Central memory CD8-positive, alpha-beta T cell (primary cell): ENCODE results near the gene PHTF1.

Source experiments
- ATAC-seq: fragments of 150-1000 bp; cut with Tn5 transposase; replicated peaks from 2 replicates; pipeline ENCODE4 v1.10.0; 2022; ENCODE audit warnings: mild to moderate bottlenecking, moderate FRiP score, moderate number of reproducible peaks; ENCODE audit not compliant: poor library complexity, severe bottlenecking; ENCODE audit errors: extremely low read depth
- DNase-seq, 2 donors: peaks; one replicate each; pipeline ENCODE4 v3.0.0; 2021; ENCODE audit warnings: low spot score in 2 of 2
- H3K27ac Mint-ChIP-seq: one replicate; pipeline ENCODE4 v1.8.0; 2022; ENCODE audit warnings: low read depth, mild to moderate bottlenecking, moderate library complexity, mixed read lengths
- H3K27me3 Mint-ChIP-seq: one replicate; pipeline ENCODE4 v1.8.0; 2022; ENCODE audit warnings: mixed read lengths
- H3K36me3 Mint-ChIP-seq: one replicate; pipeline ENCODE4 v1.8.0; 2022; ENCODE audit warnings: mild to moderate bottlenecking, moderate library complexity, mixed read lengths; ENCODE audit not compliant: insufficient read depth
- H3K4me1 Mint-ChIP-seq: one replicate; pipeline ENCODE4 v1.8.0; 2022; ENCODE audit warnings: mixed read lengths
- H3K4me3 Mint-ChIP-seq: one replicate; pipeline ENCODE4 v1.8.0; 2022; ENCODE audit warnings: mild to moderate bottlenecking, moderate library complexity, mixed read lengths
- H3K9me3 Mint-ChIP-seq: one replicate; pipeline ENCODE4 v1.8.0; 2022; ENCODE audit warnings: mixed read lengths

PHTF1 gene

DNA sequence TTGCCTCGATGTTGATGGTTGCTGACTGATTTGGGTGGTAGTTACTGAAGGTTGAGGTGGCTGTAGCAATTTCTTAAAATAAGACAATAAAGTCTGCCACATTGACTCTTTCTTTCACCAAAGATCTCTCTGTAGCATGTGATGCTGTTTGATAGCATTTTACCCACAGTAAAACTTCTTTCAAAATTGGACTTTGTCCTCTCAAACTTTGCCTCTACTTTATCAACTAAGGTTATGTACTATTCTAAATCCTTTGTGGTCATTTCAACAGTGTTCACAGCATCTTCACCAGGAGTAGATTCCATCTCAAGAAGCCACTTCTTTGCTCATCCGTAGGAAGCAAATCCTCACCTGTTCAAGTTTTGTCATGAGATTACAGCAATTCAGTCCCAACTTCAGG is 93.2 kb downstream of the PHTF1 start:
- DNase-seq (no peak), ATAC-seq (no peak)
- no peaks in the 10 kb centered on the region for H3K9me3 Mint-ChIP-seq
- no peaks in the 10 kb centered on the region for H3K36me3 Mint-ChIP-seq
- no peaks in the 10 kb centered on the region for H3K4me1 Mint-ChIP-seq
- no peak overlapping the region for H3K27ac Mint-ChIP-seq
- H3K4me3 Mint-ChIP-seq, result no peak overlapping the region
- no peaks in the 10 kb centered on the region for H3K27me3 Mint-ChIP-seq

DNA sequence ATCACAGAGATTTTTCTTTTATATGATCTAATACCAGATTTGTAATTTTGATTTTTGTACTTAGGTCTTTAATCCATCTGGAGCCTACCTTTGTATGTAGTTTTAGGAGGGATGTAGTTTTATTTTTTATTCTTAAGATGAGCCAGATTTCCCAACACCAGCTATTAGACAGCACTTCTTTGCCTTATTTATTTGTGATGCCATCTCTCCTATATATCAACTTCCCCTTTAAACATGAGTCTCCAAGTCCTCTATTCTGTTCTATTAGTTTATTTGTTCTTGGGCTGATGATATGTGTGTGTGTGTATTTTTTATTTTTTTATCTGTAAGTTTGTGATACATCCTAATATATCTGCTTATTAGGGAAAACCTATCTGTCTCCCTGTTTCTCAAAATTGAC is 94.2 kb downstream of the PHTF1 start:
- no peak for ATAC-seq
- Mint-ChIP-seq H3K4me1 (no peaks in the 10 kb centered on the region), H3K36me3 (no peaks in the 10 kb centered on the region), H3K27ac (no peak overlapping the region), H3K4me3 (no peak overlapping the region), H3K27me3 (no peaks in the 10 kb centered on the region), H3K9me3 (no peaks in the 10 kb centered on the region)
- DNase-seq, result no peak

DNA sequence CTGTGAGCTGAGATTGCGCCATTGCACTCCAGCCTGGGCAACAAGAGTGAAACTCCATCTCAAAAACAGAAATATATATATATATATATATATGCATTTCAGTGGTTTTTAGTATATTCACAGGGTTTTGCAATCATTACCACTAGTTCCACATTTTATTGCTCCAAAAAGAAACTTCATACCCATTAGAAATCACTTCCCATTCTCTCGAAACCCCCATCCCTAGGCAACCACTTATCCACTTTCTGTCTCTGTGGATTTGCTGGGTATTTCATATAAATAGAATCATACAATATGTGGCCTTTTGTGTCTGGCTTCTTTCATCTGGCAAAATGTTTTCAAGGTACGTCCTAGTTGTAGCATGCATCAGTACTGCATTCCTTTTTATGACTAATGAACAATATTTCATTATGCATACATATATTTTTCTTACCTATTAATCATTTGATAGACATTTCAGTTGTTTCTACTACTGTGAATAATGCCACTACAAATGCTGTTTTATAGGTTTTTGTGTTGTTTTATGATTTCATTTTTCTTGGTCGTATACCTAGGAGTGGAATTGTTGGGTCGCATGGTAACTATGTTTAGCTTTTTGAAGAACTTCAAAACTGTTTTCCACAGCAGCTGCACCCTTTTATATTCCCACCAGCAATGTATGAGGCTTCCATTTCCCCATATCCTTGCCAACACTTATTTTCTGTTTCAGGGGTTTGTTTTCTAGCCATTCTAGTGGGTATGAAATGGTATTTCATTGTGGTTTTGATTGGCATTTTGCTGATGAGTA is 95.9 kb downstream of the PHTF1 start:
- Mint-ChIP-seq H3K27me3 (no peaks in the 10 kb centered on the region), H3K36me3 (no peaks in the 10 kb centered on the region), H3K4me1 (no peaks in the 10 kb centered on the region), H3K9me3 (no peaks in the 10 kb centered on the region), H3K27ac (no peak overlapping the region), H3K4me3 (no peak overlapping the region)
- DNase-seq, result no peak
- ATAC-seq, result no peak

DNA sequence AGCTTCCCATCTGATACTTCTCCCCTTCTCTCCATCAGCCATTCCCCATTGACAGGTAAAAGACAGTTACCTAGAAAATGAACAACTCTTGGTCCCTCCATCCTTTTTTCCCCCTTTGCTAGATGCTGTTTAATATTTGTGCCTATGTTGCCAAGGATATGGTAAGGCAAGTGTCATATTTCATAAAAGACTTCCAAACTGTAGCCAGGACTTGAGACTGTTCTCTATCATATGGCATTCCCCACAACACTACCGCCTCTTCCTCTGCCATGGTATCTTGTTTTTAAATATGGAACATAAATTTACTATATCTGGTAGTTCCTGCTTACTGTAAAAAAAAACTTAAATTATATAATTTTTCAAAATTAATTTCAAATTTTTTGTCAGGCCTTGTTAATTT is 97.2 kb downstream of the PHTF1 start:
- no peaks in the 10 kb centered on the region for H3K36me3 Mint-ChIP-seq
- DNase-seq, result no peak
- ATAC-seq, result no peak
- no peaks in the 10 kb centered on the region for H3K9me3 Mint-ChIP-seq
- H3K27me3 Mint-ChIP-seq, result no peaks in the 10 kb centered on the region
- no peak overlapping the region for H3K27ac Mint-ChIP-seq
- no peaks in the 10 kb centered on the region for H3K4me1 Mint-ChIP-seq
- H3K4me3 Mint-ChIP-seq, result no peak overlapping the region

DNA sequence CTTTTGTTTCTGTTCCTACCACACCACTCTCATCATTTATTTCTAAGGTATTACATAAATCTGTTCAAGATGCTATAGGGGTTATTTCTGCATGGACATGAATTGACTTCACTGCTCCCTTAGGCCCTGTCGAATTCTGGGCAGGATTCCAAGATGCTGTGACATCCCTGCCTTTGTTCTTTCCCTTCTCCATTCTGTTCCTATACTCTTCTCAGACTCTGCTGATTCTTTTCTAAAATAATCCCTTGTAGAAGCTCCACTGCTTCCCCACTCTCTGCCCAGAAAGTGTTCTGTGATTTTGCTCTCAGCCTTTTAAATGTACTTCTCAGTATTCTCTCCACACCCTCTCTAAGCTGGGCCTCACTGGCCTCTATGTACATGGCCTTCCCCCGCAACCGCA is 99.2 kb downstream of the PHTF1 start:
- DNase-seq (no peak), ATAC-seq (no peak)
- Mint-ChIP-seq H3K36me3 (no peaks in the 10 kb centered on the region), H3K4me3 (no peak overlapping the region), H3K27ac (no peak overlapping the region), H3K27me3 (no peaks in the 10 kb centered on the region), H3K4me1 (no peaks in the 10 kb centered on the region), H3K9me3 (no peaks in the 10 kb centered on the region)

DNA sequence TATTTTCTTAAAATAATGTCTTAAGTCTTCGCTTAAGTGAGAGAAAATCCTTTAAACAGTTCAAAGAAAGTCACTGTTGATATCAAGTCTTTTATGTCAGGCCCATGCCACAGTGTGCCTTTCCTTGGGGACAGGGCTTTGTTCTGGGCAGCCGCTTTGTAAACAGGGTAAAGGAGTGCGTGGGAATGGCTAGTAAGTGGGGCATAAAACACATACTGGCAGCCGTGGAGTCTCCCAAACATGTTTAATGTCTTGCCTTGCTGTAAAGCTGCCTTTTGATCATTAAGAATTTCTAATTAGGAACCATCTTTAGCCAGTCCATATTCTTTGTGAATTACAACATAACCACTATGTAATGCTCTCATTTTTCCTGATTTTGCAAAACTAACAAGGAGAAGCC is 99.7 kb downstream of the PHTF1 start:
- Mint-ChIP-seq H3K27ac (no peak overlapping the region), H3K36me3 (no peaks in the 10 kb centered on the region), H3K4me3 (no peak overlapping the region), H3K27me3 (no peaks in the 10 kb centered on the region), H3K4me1 (no peaks in the 10 kb centered on the region), H3K9me3 (no peaks in the 10 kb centered on the region)
- DNase-seq, result no peak
- no peak for ATAC-seq

DNA sequence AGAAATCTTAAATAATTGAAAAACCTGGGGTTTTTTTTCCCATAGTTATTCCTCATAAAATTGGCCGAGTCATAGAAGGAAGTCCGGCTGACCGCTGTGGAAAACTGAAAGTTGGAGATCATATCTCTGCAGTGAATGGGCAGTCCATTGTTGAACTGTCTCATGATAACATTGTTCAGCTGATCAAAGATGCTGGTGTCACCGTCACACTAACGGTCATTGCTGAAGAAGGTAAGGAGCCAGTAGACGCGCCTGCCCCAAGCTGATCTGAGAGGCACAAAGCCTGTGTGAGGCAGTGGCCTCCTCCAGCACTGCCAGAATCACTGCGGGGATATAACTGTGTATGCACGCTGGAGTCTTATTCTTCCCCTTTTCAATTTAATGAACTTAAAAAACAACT is 100.3 kb downstream of the PHTF1 start:
- no peak overlapping the region for H3K4me3 Mint-ChIP-seq
- no peaks in the 10 kb centered on the region for H3K27me3 Mint-ChIP-seq
- no peaks in the 10 kb centered on the region for H3K4me1 Mint-ChIP-seq
- ATAC-seq, result no peak
- no peaks in the 10 kb centered on the region for H3K36me3 Mint-ChIP-seq
- no peak for DNase-seq
- no peak overlapping the region for H3K27ac Mint-ChIP-seq
- no peaks in the 10 kb centered on the region for H3K9me3 Mint-ChIP-seq

DNA sequence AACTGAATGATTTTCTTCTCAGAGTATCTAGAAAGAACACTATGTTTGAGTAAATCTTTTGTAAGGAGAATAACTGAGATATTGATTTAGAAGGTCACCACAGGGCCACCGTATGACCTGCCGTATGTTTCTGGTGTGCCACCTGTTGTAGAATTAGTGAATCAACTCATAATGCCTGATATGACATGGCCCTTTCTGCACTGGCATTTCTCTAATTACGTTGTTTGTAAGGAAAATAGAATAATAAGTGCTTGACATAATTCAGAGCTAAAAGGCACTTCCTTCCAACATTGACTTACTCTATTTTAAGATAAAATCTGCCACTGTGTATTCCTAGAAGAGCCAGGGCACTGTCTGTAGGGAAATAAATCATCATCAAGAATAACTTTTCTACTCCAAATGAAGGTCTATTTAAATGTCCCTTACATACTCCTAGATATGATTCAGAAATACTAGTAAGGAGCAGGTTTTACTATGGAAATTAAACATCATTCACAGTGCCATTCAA is 101.7 kb downstream of the PHTF1 start:
- H3K4me1 Mint-ChIP-seq, result no peaks in the 10 kb centered on the region
- ATAC-seq, result no peak
- DNase-seq, result no peak
- no peaks in the 10 kb centered on the region for H3K27me3 Mint-ChIP-seq
- no peaks in the 10 kb centered on the region for H3K9me3 Mint-ChIP-seq
- H3K27ac Mint-ChIP-seq, result no peak overlapping the region
- no peak overlapping the region for H3K4me3 Mint-ChIP-seq
- H3K36me3 Mint-ChIP-seq, result no peaks in the 10 kb centered on the region

DNA sequence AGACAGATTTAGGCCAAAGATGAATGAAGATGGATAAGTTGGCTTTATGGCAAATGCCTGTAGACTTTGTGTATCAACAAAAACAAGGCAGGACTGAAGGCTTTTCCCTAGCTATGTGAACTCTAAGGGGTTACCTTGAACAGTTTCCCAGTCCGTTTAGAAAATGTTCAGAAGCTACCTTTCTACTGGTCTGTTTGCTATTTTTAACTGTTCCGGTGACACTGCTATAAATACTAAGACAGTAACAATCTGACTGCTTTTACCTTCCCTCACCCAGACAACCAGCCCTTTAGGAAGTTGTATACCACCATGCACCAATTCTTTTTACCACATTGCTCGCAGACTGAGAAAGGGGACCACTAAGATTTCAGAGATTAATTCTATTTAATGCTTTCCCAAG is 102.2 kb downstream of the PHTF1 start:
- Mint-ChIP-seq H3K36me3 (no peaks in the 10 kb centered on the region), H3K4me3 (no peak overlapping the region), H3K9me3 (no peaks in the 10 kb centered on the region), H3K4me1 (no peaks in the 10 kb centered on the region), H3K27me3 (no peaks in the 10 kb centered on the region), H3K27ac (no peak overlapping the region)
- DNase-seq (no peak), ATAC-seq (no peak)

DNA sequence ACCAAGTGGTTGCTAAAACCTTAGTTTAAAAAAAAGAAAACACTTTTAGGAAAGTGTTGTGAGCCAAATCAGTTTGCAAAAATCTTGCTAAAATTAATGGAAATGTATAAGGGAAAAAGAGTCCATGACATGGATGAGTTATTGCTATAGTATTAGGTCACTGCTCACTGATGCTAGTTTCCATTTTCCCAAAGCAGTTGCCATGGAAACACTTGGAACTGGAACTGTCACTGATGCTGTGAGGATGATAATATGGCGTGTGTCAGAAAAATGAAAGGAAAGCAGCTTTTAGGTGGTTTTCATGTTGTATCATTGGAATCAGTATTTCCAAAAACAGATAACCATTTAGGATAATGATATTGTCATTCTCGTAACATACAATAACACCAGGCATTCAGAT is 104.4 kb downstream of the PHTF1 start:
- Mint-ChIP-seq H3K36me3 (no peaks in the 10 kb centered on the region), H3K9me3 (no peaks in the 10 kb centered on the region), H3K27ac (no peak overlapping the region), H3K4me3 (no peak overlapping the region), H3K4me1 (no peaks in the 10 kb centered on the region), H3K27me3 (no peaks in the 10 kb centered on the region)
- DNase-seq (no peak), ATAC-seq (no peak)

DNA sequence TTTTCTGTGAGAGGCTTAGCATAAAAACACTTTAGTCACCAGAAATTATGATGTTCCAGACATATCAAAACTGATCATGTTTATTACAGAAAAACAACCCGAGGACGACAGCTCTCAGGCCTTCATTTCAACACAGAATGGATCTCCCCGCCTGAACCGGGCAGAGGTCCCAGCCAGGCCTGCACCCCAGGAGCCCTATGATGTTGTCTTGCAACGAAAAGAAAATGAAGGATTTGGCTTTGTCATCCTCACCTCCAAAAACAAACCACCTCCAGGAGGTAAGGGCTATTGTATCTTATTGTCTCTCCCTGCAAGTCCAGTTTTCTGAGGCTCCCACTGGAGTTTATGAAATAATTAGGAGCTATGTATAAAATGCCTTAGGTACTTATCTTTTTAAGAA is 105.5 kb downstream of the PHTF1 start:
- no peaks in the 10 kb centered on the region for H3K36me3 Mint-ChIP-seq
- H3K9me3 Mint-ChIP-seq, result no peaks in the 10 kb centered on the region
- no peak for ATAC-seq
- DNase-seq, result no peak
- H3K4me3 Mint-ChIP-seq, result no peak overlapping the region
- H3K27me3 Mint-ChIP-seq, result no peaks in the 10 kb centered on the region
- no peak overlapping the region for H3K27ac Mint-ChIP-seq
- no peaks in the 10 kb centered on the region for H3K4me1 Mint-ChIP-seq

DNA sequence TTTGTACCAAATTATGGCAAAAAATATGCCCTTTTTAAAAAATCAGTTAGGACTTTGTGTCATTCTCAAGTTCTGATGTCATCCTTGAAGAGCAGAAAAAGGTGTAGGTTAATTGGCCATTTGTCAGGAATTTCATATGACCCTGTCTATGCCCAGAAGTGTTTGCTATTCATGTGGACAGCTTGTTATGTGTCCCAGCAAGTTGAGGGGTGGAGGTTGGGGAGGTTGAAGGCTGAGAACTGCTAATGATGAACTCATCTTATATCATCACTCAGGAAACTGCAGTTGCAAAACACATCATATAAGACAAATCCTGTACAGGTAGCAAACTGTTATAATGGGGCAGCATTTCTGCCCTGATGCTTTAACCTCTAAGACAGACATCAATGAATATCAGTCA is 106.5 kb downstream of the PHTF1 start:
- DNase-seq, result no peak
- ATAC-seq, result no peak
- H3K27ac Mint-ChIP-seq, result no peak overlapping the region

DNA sequence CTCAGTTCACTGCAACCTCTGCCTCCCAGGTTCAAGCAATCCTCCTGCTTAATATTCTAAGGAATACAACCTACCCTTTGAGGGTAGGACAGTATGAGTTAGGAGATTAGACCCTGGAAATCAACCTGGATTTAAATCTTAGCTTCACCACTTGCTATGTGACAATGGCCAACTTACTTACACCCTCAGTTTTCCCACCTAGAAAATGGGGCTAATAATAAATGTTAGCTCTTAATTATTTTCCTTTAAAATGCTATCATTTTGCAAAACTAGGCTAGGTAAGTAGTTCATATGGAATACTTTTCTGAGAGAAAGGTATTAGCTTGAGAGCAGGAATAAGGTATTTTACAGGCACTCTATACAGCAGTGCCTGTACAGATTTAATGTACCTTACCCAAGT is 110.8 kb downstream of the PHTF1 start:
- ATAC-seq, result no peak

More for the DNA sequence above, 106.5 kb downstream of the PHTF1 start:
- Mint-ChIP-seq H3K4me3 (no peak overlapping the region), H3K4me1 (no peaks in the 10 kb centered on the region), H3K36me3 (no peaks in the 10 kb centered on the region), H3K27me3 (no peaks in the 10 kb centered on the region), H3K9me3 (no peaks in the 10 kb centered on the region)

More for the DNA sequence above, 110.8 kb downstream of the PHTF1 start:
- H3K4me3 Mint-ChIP-seq, result no peak overlapping the region
- H3K27ac Mint-ChIP-seq, result no peak overlapping the region
- H3K9me3 Mint-ChIP-seq, result no peaks in the 10 kb centered on the region
- no peaks in the 10 kb centered on the region for H3K27me3 Mint-ChIP-seq
- H3K4me1 Mint-ChIP-seq, result no peaks in the 10 kb centered on the region
- H3K36me3 Mint-ChIP-seq, result no peaks in the 10 kb centered on the region
- no peak for DNase-seq
